PC-3 (cell line): ENCODE measurements around the gene CCDC200.

ENCODE experiments used
- EZH2 ChIP-seq: fragments of 300-600 bp; sonication (generic); IDR thresholded peaks from one replicate; pipeline ENCODE4 v1.6.1; 2017; ENCODE audit warnings: antibody characterized with exemption, mild to moderate bottlenecking, low read length; ENCODE audit not compliant: unreplicated experiment
- EZH2phosphoT487 ChIP-seq: fragments of 300-600 bp; sonication (generic); IDR thresholded peaks from 2 replicates; pipeline ENCODE4 v1.6.1; 2018; ENCODE audit warnings: mild to moderate bottlenecking, antibody characterized with exemption, low read length, borderline replicate concordance
- TF ChIP-seq, protein P1 (sequence below): fragments of 300-600 bp; sonication (generic); conservative IDR thresholded peaks from 2 replicates; pipeline ENCODE4 v1.5.1; 2017; ENCODE audit warnings: antibody characterized with exemption, low read depth, mild to moderate bottlenecking, low read length

DNA sequence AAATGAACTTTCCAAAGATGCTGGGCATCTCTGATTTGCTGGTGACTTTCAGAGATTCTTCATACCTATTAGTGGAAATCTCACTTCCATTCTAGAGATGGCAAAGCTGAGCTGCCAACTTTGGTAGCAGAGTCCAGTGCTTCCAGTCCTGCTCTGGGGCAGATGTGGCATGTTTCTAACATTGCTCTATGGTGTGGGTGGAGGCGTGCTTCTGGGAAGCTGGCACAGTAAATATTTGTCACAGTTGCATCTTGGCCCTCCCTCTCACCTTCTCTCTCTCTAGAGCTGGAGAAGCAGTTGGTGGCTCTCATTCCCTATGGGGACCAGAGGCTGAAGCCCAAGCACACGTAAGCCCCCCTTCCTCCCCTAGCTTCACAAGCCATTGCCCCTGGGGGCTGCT lies 14.9 kb downstream of the CCDC200 start:
- TF ChIP-seq, protein P1, sequence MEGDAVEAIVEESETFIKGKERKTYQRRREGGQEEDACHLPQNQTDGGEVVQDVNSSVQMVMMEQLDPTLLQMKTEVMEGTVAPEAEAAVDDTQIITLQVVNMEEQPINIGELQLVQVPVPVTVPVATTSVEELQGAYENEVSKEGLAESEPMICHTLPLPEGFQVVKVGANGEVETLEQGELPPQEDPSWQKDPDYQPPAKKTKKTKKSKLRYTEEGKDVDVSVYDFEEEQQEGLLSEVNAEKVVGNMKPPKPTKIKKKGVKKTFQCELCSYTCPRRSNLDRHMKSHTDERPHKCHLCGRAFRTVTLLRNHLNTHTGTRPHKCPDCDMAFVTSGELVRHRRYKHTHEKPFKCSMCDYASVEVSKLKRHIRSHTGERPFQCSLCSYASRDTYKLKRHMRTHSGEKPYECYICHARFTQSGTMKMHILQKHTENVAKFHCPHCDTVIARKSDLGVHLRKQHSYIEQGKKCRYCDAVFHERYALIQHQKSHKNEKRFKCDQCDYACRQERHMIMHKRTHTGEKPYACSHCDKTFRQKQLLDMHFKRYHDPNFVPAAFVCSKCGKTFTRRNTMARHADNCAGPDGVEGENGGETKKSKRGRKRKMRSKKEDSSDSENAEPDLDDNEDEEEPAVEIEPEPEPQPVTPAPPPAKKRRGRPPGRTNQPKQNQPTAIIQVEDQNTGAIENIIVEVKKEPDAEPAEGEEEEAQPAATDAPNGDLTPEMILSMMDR = no peak
- TF ChIP-seq EZH2phosphoT487 (no peak), EZH2 (no peak)
